ENCODE data around the gene ADRA2B. TPM values are rescaled to one million over a fixed set of nuclear protein-coding genes. Genes with fewer than 3 reads are reported as not detected.
"Not testable (repeated sequence)": the region's sequence is repeated elsewhere in the genome, so short reads cannot be mapped to it uniquely, and the experiment has no call there.

The ADRA2B gene
- polyA plus RNA-seq, 3 donors = 1.6 TPM; not detected in 2

- no CpG with 5 or more reads among the region's 5 CpGs for WGBS (ENCODE audit: insufficient coverage)
- DNase-seq = no peak
- Histone ChIP-seq H2AFZ (ENCODE audit: insufficient read depth, low read depth, low read length, poor library complexity, severe bottlenecking) (no peak overlapping the region), H4K20me1 (ENCODE audit: insufficient read depth, low read length) (no peaks in the 10 kb centered on the region), H3K4me1 (ENCODE audit: control insufficient read depth in 1 of 2, insufficient read depth in 2 of 2, low read length in 2 of 2) (peaks cover 17 to 20% of the 10 kb centered on the region in 2 donors), H3K27ac (ENCODE audit: low read depth in 1 of 2, low read length in 2 of 2) (no peak overlapping the region), H3K27me3 (ENCODE audit: control insufficient read depth in 2 of 2, insufficient read depth in 2 of 2, low read length in 2 of 2) (no peaks in the 10 kb centered on the region), H3K9me3 (replicated peaks in 1 of 2; ENCODE audit: control insufficient read depth in 1 of 2, insufficient read depth in 1 of 2, low read length in 2 of 2) (no peaks in the 10 kb centered on the region), H3K9ac (ENCODE audit: insufficient read depth, low read length, poor library complexity, severe bottlenecking) (no peak overlapping the region), H3K4me3 (replicated peaks in 1 of 3; ENCODE audit: low read depth in 2 of 3, low read length in 3 of 3) (no peak overlapping the region), H3K4me2 (replicated peaks; ENCODE audit: extremely low read depth, low read length, poor library complexity, severe bottlenecking) (no peak overlapping the region), H3K36me3 (replicated peaks in 1 of 2; ENCODE audit: control insufficient read depth in 1 of 2, insufficient read depth in 2 of 2, low read length in 2 of 2) (no peaks in the 10 kb centered on the region), H3K79me2 (ENCODE audit: insufficient read depth, low read length) (no peaks in the 10 kb centered on the region)
- H3K27ac Mint-ChIP-seq = peak overlapping the region in 1 of 7 donors; percentile 21
- TF ChIP-seq CTCF (IDR thresholded peaks at IDR 0.05) = no peak
- H3K4me3 Mint-ChIP-seq = no peak overlapping the region
- intact Hi-C loops (cut with micrococcal nuclease) = no loop called here
- H3K27me3 Mint-ChIP-seq (ENCODE audit: low read depth in 3 of 3) = peaks cover 0 to 3% (median 2%) of the 10 kb centered on the region in 3 donors
- H3K36me3 Mint-ChIP-seq = no peaks in the 10 kb centered on the region
- peaks cover 15% of the 10 kb centered on the region for H3K4me1 Mint-ChIP-seq
- peaks cover 0 to 4% (median 0%) of the 10 kb centered on the region in 7 donors for H3K9me3 Mint-ChIP-seq
Measured at GRCh38 chr2:96161898-96162297, 45.5 kb upstream of the ADRA2B start.

GRCh38 chr2:96160366-96160765, 44.0 kb upstream of the ADRA2B start:
- H3K4me3 Mint-ChIP-seq; H3K27me3 ChIP-seq (ENCODE audit: control insufficient read depth in 2 of 2, insufficient read depth in 2 of 2, low read length in 2 of 2); DNase-seq; H3K4me3 ChIP-seq (replicated peaks in 1 of 3; ENCODE audit: low read depth in 2 of 3, low read length in 3 of 3); H3K27ac Mint-ChIP-seq; H3K36me3 ChIP-seq (replicated peaks in 1 of 2; ENCODE audit: control insufficient read depth in 1 of 2, insufficient read depth in 2 of 2, low read length in 2 of 2); H3K4me2 ChIP-seq (replicated peaks; ENCODE audit: extremely low read depth, low read length, poor library complexity, severe bottlenecking); intact Hi-C loops (cut with micrococcal nuclease); H3K27ac ChIP-seq (ENCODE audit: low read depth in 1 of 2, low read length in 2 of 2); H2AFZ ChIP-seq (ENCODE audit: insufficient read depth, low read depth, low read length, poor library complexity, severe bottlenecking); H3K36me3 Mint-ChIP-seq; H3K9me3 Mint-ChIP-seq; H3K9ac ChIP-seq (ENCODE audit: insufficient read depth, low read length, poor library complexity, severe bottlenecking); H3K27me3 Mint-ChIP-seq (ENCODE audit: low read depth in 3 of 3); H4K20me1 ChIP-seq (ENCODE audit: insufficient read depth, low read length); H3K79me2 ChIP-seq (ENCODE audit: insufficient read depth, low read length); H3K9me3 ChIP-seq (replicated peaks in 1 of 2; ENCODE audit: control insufficient read depth in 1 of 2, insufficient read depth in 1 of 2, low read length in 2 of 2): not testable (repeated sequence)
- H3K4me1 Mint-ChIP-seq = peaks cover 20% of the 10 kb centered on the region
- WGBS (ENCODE audit: insufficient coverage) = 100% methylated on average over 2 of the region's 5 CpGs
- peaks cover 18 to 21% of the 10 kb centered on the region in 2 donors for H3K4me1 ChIP-seq (ENCODE audit: control insufficient read depth in 1 of 2, insufficient read depth in 2 of 2, low read length in 2 of 2)

Measured in CD14-positive monocyte (primary cell).